Measurements from ENCODE around the gene DNAJC11.
"Not testable (repeated sequence)": the region's sequence is repeated elsewhere in the genome, so short reads cannot be mapped to it uniquely, and the experiment has no call there.

DNAJC11 gene

DNA sequence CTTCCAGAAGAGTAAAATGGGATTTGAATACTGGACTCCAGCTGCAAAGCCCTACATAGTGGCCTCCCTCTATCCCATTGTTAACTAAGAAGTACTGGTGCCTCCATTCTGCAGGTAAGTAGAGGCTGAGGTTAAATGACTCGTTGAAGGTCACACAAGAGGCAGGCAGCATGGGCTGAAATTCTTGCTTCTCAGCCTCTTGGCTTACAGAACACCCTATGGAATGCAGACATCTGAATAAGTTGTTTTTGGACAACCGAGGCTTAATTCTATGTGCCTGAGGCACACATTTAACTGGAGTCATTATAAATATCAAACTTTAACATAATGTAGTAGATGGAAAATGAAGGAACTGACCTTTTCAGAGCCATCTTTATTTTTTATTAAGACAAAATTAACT, 5.7 kb downstream of the DNAJC11 start:
- no peak for DNase-seq

- DNase-seq = no peak
Measured at GRCh38 chr1:6694121-6694713, 7.4 kb downstream of the DNAJC11 start.

- DNase-seq = no peak
Measured at GRCh38 chr1:6692956-6693355, 8.7 kb downstream of the DNAJC11 start.

GRCh38 chr1:6691507-6691906, 10.1 kb downstream of the DNAJC11 start:
- no peak for DNase-seq

- no peak for DNase-seq
Measured at GRCh38 chr1:6690186-6690585, 11.4 kb downstream of the DNAJC11 start.

- no peak for DNase-seq
Measured at GRCh38 chr1:6688757-6689156, 12.9 kb downstream of the DNAJC11 start.

DNA sequence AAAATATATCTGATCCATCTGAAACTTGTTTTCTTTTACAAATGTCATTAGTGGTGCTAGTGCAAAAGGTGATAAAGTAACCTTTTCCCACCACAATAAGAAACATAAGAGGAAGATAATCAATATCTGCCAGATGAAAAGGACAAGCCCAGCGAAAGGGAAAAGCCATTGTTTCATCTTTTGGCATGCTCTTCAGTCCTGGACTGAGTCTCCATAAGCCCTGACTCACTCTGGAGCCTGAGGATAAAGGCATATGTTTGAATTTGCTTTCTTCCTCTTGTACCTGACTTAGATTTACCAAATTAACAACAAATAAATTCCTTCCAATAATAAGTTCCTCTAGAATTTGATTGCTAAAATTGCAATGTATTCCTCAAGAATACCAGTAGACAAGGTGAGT, 13.6 kb downstream of the DNAJC11 start:
- no peak for DNase-seq

DNA sequence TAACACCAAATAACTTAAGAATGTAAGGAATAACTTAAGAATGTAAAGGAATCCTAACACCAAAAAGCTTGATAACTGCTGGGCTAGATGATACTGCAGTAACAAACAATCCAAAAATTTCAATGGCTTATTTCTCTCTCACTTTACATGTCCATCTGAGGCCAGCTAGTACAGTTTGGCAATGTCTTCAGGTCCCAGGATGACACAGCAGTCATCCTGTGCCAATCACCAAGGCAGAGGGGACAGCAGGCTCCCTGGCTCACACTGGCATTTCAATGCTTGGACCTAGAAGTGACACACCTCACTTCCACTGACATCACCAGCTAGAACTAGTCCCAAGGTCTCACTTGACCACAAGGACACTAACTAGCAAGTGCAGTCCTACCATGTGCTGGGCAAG, 15.3 kb downstream of the DNAJC11 start:
- no peak for DNase-seq

- no peak for DNase-seq
Measured at GRCh38 chr1:6685381-6685780, 16.2 kb downstream of the DNAJC11 start.

GRCh38 chr1:6683434-6683833, 18.2 kb downstream of the DNAJC11 start:
- DNase-seq = no peak

DNA sequence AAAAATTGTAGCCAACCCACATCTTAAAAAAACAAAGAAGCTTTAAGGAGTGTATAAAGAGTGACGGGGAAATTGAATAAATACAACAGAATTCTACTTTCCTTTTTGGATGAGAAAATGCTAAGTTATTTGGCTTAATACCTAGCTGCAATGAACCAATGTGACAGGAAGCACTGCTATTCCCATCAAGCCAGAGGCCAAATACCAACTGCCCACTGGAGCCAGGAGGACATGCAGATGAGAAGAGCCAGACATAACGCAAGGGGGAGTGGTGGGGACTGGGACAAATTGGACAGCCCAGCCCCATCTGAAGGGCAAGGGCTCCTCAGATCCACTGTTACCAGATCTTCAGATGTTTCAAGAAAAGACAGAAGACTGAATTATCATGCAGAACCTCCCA, 25.7 kb downstream of the DNAJC11 start:
- no peak for DNase-seq

- no peak for DNase-seq
Measured at GRCh38 chr1:6674771-6675170, 26.8 kb downstream of the DNAJC11 start.

- no peak for DNase-seq
Measured at GRCh38 chr1:6673816-6674398, 27.7 kb downstream of the DNAJC11 start.

DNA sequence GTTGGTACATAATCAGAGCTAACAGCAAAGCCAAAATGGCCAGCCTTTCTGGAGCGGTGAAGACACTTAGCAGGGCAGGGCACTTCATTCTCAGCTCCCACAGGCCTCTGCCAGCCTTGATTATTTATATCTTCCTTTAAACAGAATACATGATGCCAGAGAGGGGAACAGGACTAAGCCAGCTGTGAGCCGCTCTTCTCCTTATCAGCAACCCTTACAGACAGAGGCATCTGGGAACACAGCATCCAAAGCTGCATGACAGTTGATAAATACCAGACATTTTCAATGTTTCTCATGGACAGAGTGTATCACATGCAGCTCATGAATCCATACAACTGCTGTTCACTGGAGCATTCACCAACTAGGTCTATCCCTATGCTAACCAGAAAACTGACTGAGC, 29.1 kb downstream of the DNAJC11 start:
- DNase-seq = no peak

GRCh38 chr1:6668503-6668902, 33.1 kb downstream of the DNAJC11 start:
- no peak for DNase-seq

GRCh38 chr1:6667139-6667538, 34.5 kb downstream of the DNAJC11 start:
- no peak for DNase-seq

DNA sequence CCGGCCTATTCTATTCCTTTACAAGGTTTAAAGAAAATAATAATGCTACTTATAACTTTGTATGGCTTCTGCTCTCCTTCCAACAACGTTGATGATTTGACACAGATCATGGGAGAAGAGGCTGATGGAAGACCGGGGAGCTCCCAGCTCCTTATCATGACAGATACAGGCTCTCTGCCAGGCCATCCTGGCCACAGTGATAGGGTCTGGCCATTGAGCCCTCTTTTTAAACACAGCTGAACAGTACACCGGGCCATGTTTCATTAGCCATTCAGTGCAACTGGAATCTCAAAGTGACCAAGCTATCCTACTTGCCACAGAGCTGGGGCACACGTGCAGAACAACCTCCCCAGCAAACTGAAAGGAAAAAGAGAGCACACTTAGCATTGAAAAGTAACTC, 34.9 kb downstream of the DNAJC11 start:
- no peak for DNase-seq

DNA sequence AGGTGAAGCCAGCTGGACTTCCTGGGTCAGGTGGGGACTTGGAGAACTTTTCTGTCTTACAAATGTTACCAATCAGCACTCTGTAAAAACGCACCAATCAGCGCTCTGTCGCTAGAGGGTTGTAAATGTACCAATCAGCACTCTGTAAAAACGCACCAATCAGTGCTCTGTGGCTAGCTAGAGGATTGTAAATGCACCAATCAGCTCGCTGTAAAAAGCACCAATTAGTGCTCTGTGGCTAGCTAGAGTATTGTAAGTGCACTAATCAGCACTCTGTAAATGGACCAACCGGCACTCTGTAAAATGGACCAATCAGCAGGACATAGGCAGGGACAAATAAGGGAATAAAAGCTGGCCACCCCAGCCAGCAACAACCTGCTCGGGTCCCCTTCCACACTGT, 39.1 kb downstream of the DNAJC11 start:
- not testable (repeated sequence) for DNase-seq

DNA sequence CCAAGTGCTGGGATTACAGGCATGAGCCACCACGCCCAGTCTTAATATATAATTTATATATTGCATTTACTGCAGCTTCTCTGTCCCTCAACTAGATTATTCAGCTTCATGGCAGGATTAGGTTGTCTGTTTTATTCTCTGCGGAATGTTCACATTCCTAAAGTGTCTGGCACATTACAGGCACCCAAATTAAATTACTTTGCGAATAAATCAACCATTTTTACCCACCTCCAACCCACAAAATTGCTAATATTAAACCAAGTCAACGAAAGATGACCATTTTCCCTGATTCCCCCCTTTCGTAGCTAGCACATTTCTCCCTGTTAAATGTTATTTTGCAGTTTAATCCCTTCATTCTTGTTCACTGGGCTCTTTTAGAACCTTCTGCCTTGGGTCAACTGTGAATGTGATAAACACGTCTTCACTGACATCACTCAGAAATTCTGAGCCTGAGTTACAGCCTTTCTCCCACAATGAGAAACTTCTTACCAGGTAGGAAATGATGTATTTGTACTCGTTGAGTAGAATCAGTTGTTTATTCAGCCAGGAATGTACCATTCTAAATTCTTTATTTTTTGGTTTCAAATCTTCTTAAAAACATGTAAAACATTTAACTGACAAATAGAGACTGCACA, 41.1 kb downstream of the DNAJC11 start:
- DNase-seq = no peak

- no peak for DNase-seq
Measured at GRCh38 chr1:6658359-6659060, 43.1 kb downstream of the DNAJC11 start.

DNA sequence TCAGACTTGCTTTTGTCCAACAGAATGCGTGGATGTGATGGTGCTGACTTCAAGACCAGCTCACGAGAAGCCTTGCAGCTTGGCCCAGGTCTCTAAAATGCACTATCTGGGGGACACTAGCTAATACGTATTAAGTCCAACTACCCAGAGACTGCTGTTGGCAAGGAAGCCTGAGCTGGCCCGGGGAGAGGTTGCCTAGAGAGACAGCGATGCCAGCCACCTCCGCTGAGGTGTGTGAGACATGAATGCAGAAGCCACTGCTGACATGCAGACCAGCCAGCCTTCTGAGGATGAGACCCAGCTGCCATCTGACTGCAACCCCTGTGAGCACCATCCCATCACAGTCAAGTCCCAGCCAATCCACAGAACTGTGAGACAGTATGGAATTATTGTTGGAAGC, 44.5 kb downstream of the DNAJC11 start:
- no peak for DNase-seq

GRCh38 chr1:6653436-6654290, 48.0 kb downstream of the DNAJC11 start:
- DNase-seq = no peak

- DNase-seq = no peak
Measured at GRCh38 chr1:6652986-6653385, 48.6 kb downstream of the DNAJC11 start.

Data from activated naive CD4-positive, alpha-beta T cell (primary cell).